ENCODE data around the gene DNAH3.

DNA sequence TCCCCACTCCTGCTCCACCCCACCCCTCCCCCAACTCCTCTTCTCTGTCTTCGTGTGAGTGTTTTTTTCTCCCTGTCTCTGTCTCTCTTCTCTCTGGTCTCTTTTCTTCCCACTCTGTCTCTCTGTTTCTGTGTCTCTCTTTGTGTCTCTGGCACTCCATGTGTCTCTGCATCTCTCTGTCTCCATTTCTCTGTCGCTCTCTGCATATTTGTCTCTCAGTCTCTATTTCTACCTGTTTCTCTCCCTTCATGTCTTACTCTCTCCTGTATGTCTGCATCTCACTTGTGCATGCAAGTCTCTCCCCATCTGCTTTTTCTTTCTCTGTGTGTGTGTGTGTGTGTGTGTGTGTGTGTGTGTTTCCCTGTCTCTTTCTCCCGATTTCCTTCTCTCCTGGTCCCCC lies 181.9 kb downstream of the DNAH3 start:
- no peak for TF ChIP-seq TARDBP (CRISPR knock-in tag; IDR thresholded peaks at IDR 0.05)
- TF ChIP-seq, protein P1, sequence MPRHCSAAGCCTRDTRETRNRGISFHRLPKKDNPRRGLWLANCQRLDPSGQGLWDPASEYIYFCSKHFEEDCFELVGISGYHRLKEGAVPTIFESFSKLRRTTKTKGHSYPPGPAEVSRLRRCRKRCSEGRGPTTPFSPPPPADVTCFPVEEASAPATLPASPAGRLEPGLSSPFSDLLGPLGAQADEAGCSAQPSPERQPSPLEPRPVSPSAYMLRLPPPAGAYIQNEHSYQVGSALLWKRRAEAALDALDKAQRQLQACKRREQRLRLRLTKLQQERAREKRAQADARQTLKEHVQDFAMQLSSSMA (CRISPR knock-in tag; IDR thresholded peaks at IDR 0.05) = no peak
- TF ChIP-seq, protein P2, sequence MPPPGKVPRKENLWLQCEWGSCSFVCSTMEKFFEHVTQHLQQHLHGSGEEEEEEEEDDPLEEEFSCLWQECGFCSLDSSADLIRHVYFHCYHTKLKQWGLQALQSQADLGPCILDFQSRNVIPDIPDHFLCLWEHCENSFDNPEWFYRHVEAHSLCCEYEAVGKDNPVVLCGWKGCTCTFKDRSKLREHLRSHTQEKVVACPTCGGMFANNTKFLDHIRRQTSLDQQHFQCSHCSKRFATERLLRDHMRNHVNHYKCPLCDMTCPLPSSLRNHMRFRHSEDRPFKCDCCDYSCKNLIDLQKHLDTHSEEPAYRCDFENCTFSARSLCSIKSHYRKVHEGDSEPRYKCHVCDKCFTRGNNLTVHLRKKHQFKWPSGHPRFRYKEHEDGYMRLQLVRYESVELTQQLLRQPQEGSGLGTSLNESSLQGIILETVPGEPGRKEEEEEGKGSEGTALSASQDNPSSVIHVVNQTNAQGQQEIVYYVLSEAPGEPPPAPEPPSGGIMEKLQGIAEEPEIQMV (CRISPR knock-in tag; IDR thresholded peaks at IDR 0.05; ENCODE audit: low read depth) = no peak

Measured in HepG2 (cell line).